Cardiac muscle cell (in vitro differentiated cells and primary cell): ENCODE results near the gene SRP54. TPM values are rescaled to one million over a fixed set of nuclear protein-coding genes. Genes with fewer than 3 reads are reported as not detected.

Source experiments
- DNase-seq, 2 donors: peaks; one replicate each; pipeline versions ENCODE4 v3.0.0 to v3.0.0-alpha.2; 2010 to 2017; ENCODE audit warnings: low read depth in 1 of 2, low spot score in 1 of 2
- H3K27ac ChIP-seq: fragments of 200-600 bp; sonication (generic); 2 replicates; pipeline ENCODE4 v1.5.1; 2016
- H3K27me3 ChIP-seq: fragments of 200-600 bp; sonication (generic); 2 replicates; pipeline ENCODE4 v1.6.0; 2016; ENCODE audit warnings: control low read depth
- H3K36me3 ChIP-seq: fragments of 200-600 bp; sonication (generic); 2 replicates; pipeline ENCODE4 v1.5.1; 2016; ENCODE audit warnings: control low read depth
- H3K4me1 ChIP-seq: fragments of 200-600 bp; sonication (generic); 2 replicates; pipeline ENCODE4 v1.8.1; 2017; ENCODE audit warnings: low read depth, mild to moderate bottlenecking, mixed run types
- H3K4me3 ChIP-seq: fragments of 200-600 bp; sonication (generic); 2 replicates; pipeline ENCODE4 v1.5.1; 2016; ENCODE audit warnings: mild to moderate bottlenecking
- H3K9me3 ChIP-seq: fragments of 200-600 bp; sonication (generic); 2 replicates; pipeline ENCODE4 v1.5.1; 2017; ENCODE audit warnings: low read depth, mild to moderate bottlenecking, control low read depth
- CTCF ChIP-seq: IDR thresholded peaks from 2 replicates; pipeline ENCODE4 v1.5.1; 2012; ENCODE audit warnings: low read depth, mild to moderate bottlenecking, low read length
- polyA plus RNA-seq: library from polyadenylated mRNA; unstranded; fragments of >200 nt; fragmentation: Nextera tagmentation; extraction: Ambion mirVana; gene quantifications from 2 replicates; pipeline ENCODE4 v1.2.1, GENCODE V29; 2016
- total RNA-seq: library from RNA; depleted of rRNA; stranded (reverse); fragments of >200 nt; gene quantifications from 2 replicates; pipeline ENCODE4 v1.2.3, GENCODE V29; 2016

SRP54 gene
- total RNA-seq (49.3 and 64.2 TPM in 2 replicates), polyA plus RNA-seq (68.1 and 91.6 TPM in 2 replicates)

GRCh38 chr14:34982421-34983147, at the start of gene SRP54:
SRP54 (plus strand) TSS chr14:34982992; CDS start chr14:34996710, 13,718 bp downstream.
- Histone ChIP-seq H3K4me1 (peaks cover 8% of the 10 kb centered on the region), H3K27me3 (no peaks in the 10 kb centered on the region), H3K36me3 (no peaks in the 10 kb centered on the region), H3K4me3 (peak within 1 kb of the TSS; percentile 83), H3K27ac (peak within 1 kb of the TSS; percentile 95), H3K9me3 (no peaks in the 10 kb centered on the region)
- DNase-seq = peak; percentile 99
- peak; percentile 5 for TF ChIP-seq CTCF

DNA sequence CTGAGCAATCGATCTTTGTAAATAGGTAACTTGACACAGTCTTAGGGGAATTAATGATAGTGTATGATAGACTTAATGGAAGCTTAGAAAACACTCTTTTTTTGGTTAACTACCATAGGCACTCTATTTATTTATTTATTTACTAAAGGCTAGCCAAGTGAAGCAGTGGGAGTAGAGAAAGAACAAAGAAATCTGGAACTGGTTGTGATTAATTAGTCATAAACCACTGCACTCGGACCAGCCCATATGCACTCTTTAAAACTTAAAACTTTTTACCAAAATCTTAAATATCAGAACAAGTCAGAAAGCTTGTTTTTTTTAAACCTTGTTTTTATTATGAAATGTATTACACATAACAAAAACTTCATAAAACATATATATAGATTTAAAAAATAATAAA, 49.5 kb upstream of the SRP54 start:
- no peak overlapping the region for H3K27ac ChIP-seq
- TF ChIP-seq CTCF = no peak
- DNase-seq = no peak

GRCh38 chr14:34935488-34935887, 47.3 kb upstream of the SRP54 start:
- Histone ChIP-seq H3K4me3 (no peak overlapping the region), H3K9me3 (no peaks in the 10 kb centered on the region), H3K27ac (no peak overlapping the region), H3K27me3 (no peaks in the 10 kb centered on the region), H3K36me3 (no peaks in the 10 kb centered on the region), H3K4me1 (no peaks in the 10 kb centered on the region)
- no peak for DNase-seq
- TF ChIP-seq CTCF = no peak

More for the DNA sequence above, 49.5 kb upstream of the SRP54 start:
- H3K4me1 ChIP-seq = no peaks in the 10 kb centered on the region
- H3K36me3 ChIP-seq = no peaks in the 10 kb centered on the region
- H3K27me3 ChIP-seq = no peaks in the 10 kb centered on the region
- no peak overlapping the region for H3K4me3 ChIP-seq
- no peaks in the 10 kb centered on the region for H3K9me3 ChIP-seq

DNA sequence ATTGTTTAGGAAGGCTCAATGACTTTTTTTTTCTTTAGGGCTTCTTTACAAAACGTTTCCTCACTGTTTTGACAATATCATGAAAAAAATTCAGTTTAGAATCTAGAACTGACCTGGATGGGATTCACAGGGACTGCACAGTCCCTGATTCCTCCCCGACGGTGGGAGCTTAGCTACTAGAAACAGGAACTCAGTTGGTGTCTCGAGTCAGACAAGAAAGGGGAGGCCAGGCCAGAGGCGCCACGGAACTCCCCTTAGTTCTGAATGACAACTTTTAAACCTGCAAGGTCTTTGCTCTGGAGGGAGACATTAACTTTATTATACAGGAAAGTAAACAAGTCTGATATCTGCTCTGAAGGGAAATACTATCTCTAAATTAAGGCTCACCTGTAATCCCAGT, 45.4 kb upstream of the SRP54 start:
- DNase-seq = no peak
- Histone ChIP-seq H3K27me3 (no peaks in the 10 kb centered on the region), H3K27ac (no peak overlapping the region), H3K4me1 (no peaks in the 10 kb centered on the region), H3K9me3 (no peaks in the 10 kb centered on the region), H3K36me3 (no peaks in the 10 kb centered on the region), H3K4me3 (no peak overlapping the region)
- no peak for TF ChIP-seq CTCF

DNA sequence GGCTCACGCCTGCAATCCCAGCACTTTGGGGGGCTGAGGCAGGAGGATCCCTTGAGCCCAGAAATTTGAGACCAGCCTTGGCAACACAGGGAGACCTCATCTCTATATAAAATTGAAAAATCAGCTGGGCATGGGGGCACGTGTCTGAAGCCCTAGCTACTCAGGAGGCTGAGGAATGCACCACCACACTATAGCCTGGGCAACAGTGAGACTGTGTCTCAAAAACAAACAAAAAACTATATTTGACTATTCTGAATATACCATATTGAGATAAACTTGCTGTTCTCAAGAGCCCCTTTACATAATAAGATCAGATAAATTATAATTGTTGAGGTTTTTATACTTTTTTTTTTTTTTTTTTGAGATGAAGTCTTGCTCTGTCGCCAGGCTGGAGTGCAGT, 44.9 kb upstream of the SRP54 start:
- H3K27ac ChIP-seq = no peak overlapping the region
- no peak for TF ChIP-seq CTCF
- no peak for DNase-seq
- no peak overlapping the region for H3K4me3 ChIP-seq
- no peaks in the 10 kb centered on the region for H3K4me1 ChIP-seq
- H3K36me3 ChIP-seq = no peaks in the 10 kb centered on the region
- H3K27me3 ChIP-seq = no peaks in the 10 kb centered on the region
- H3K9me3 ChIP-seq = no peaks in the 10 kb centered on the region
